A549 treated with CpdA at 1 μM for 4 hours (cell line): Measurements from ENCODE around the gene MYADM. TPM values are rescaled to one million over a fixed set of nuclear protein-coding genes. Genes with fewer than 3 reads are reported as not detected.

Experiments
- total RNA-seq: library from RNA; stranded (reverse); fragments of 200-300 nt; extraction: Qiagen RNA extraction; gene quantifications from 5 replicates; pipeline ENCODE4 v1.2.3, GENCODE V29; 2022; ENCODE audit warnings: low read depth

Gene MYADM
- 232 to 314 TPM (median 275 TPM) in 5 replicates for total RNA-seq

DNA sequence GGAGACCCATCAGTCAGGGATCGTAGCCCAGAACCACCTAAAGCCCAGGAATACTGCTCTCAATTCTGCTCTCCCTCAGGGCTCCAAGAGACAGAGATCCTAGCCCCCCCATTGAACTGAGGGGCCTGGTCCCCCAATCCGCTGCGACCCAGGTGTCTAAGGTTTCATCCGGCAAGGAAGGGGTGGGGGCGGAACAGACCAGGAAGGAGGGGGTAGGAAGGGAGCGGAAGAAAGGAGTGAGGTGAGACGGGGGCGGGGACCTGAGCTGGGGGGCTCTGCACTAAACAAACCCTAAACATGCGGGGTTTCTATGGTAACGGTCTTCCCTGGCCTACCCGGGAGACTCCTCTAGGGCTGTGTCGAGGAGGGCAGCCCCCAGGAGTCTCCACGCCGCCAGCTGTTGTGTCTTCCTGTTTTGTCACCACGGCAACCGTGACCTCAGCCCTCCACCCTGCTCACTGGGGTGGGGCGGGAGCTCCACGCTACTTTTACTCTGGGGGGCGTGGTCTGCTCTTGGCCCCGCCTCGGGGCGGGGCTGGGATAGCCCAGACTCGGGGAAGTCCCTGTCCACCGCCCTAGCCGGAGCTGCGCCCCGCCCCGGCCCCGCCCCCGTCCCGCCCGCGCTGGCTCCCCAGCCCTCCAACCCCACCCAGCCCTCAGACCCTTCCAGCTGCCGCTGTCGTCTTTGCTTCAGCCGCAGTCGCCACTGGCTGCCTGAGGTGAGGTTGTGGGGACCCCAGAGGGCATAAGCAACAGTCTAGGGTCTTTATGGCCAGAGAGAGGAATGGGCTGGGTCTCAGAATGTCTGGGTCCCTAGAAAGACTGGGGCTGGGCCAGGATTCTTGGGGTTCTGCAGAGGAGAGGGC, at the start of gene MYADM:
TSS of gene MYADM (plus strand) at position 659 of the 866 bp plus-strand sequence. CDS start 5,647 bp downstream, outside the sequence.

DNA sequence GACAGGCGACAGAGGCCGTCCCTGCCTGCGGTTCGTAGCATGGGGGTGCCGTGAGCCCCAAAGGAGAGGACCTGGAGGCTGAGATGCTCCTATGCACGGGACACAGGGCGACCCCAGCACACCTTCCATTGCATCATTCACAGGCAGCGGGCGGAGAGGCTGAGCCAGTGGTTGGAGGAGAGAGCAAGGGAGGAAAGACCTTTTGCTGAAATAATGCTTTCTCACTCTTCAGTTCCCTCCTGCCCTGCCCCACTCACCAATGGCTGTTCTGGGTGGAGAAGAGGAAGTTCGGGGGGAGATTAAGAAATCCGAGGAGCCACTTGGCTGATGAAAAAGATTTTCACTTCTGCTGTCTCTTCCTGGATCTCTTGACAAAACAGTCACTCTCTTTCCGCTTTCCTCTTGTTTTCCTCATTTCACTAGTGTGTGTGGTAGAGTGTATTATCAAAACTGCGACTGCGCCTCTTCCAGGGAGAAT, 43.5 kb upstream of the MYADM start, which contains the start of gene NLRP12:
TSS of gene NLRP12 (minus strand) at position 181 of the 478 bp plus-strand sequence. CDS start at position 41, 140 bp downstream.

GRCh38 chr19:53881482-53882390, 14.1 kb downstream of the MYADM start, which contains the start of gene PRKCG:
Gene PRKCG (plus strand): TSS chr19:53882197. CDS start chr19:53882495, 298 bp downstream.

DNA sequence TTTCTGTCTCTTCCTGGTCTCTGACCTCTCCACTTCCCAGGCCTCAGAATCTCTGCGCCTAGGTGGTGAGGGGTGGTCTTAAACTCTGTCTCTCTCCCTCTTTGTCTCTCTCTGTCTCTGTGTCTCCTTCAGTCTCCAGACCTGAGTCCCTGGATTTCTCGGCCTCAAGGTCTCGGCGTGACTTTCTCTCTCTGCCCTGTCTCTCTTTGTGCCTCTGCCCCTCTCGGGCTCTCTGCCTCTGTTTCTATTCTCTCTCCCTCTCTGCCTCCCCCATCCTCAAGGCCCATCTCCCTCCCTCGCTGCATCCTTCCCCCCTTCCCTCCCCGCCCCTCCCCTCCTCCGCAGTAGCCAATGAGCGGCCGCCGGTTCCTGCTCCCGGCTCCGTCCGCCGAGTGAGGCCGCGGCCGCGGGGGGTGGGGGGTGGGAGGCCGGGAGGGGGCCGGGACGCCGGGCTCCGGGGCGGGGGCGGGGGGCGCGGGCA, 41.3 kb downstream of the MYADM start, which contains the start of gene CACNG7:
TSS of gene CACNG7 (plus strand) at position 344 of the 481 bp plus-strand sequence. CDS start 3,554 bp downstream, outside the sequence.

Other genes starting within 250 kb of the MYADM start
- not detected in 5 replicates for gene DPRX, start 235.9 kb upstream of the MYADM start, total RNA-seq
- gene NLRP12, start 43.6 kb upstream of the MYADM start, total RNA-seq = 0.02 TPM in 1 of 5 replicates, not detected in the others
- gene PRKCG, start 14.3 kb downstream of the MYADM start, total RNA-seq = 5.2 to 6.9 TPM (median 5.8 TPM) in 5 replicates
- gene CACNG7, start 41.4 kb downstream of the MYADM start, total RNA-seq = 6.8 to 10.8 TPM (median 9.6 TPM) in 5 replicates
- gene CACNG8, start 95.1 kb downstream of the MYADM start, total RNA-seq = 1.2 to 1.9 TPM (median 1.7 TPM) in 5 replicates
- 9.7 to 13.4 TPM (median 10.8 TPM) in 5 replicates for gene CACNG6, start 123.8 kb downstream of the MYADM start, total RNA-seq
- 0.35 to 0.81 TPM (median 0.79 TPM) in 4 of 5 replicates, not detected in the other for gene VSTM1, start 196.0 kb downstream of the MYADM start, total RNA-seq
- gene TARM1, start 213.5 kb downstream of the MYADM start, total RNA-seq = not detected in 5 replicates
- 0.21 to 0.51 TPM (median 0.30 TPM) in 5 replicates for gene OSCAR, start 232.9 kb downstream of the MYADM start, total RNA-seq
- gene NDUFA3, start 235.0 kb downstream of the MYADM start, total RNA-seq = 194 to 262 TPM (median 237 TPM) in 5 replicates
- 21.9 to 25.5 TPM (median 23.0 TPM) in 5 replicates for gene TFPT, start 247.8 kb downstream of the MYADM start, total RNA-seq
- 112 to 122 TPM (median 116 TPM) in 5 replicates for gene PRPF31, start 247.9 kb downstream of the MYADM start, total RNA-seq